HepG2 (cell line): ENCODE results near the gene FBXL7. TPM values are rescaled to one million over a fixed set of nuclear protein-coding genes. Genes with fewer than 3 reads are reported as not detected.

Source experiments
- ATAC-seq: fragments of 200-7000 bp; cut with Tn5 transposase; 3 replicates; pipeline ENCODE4 v1.9.1; 2020; ENCODE audit warnings: mild to moderate bottlenecking, moderate library complexity
- BruUV-seq: library from RNA; stranded (reverse); fragments of 400-500 nt; replicated peaks from 2 replicates; lab custom pipeline; 2021; lab: Mats Ljungman, UMichigan
- CTCF ChIA-PET: fragments of 300-600 bp; formaldehyde crosslinking; extraction: SDS; loops from one replicate; lab custom pipeline; 2021; ENCODE audit warnings: low total read pairs, inconsistent platforms, low intra/inter-chr PET ratio; lab: Yijun Ruan, JAX
- POLR2A ChIA-PET: fragments of 350-600 bp; sonication (Branson Sonifier 250); formaldehyde crosslinking; loops from one replicate; lab custom pipeline; 2020; ENCODE audit warnings: antibody characterized with exemption, inconsistent platforms; lab: Yijun Ruan, JAX
- DNase-seq: peaks from one replicate; pipeline ENCODE4 v3.0.0-alpha.2; 2015; ENCODE audit warnings: low spot score
- FAIRE-seq: peaks from 3 replicates; lab custom pipeline; 2011; peaks lifted over from hg19 to GRCh38; lab: Jason Lieb, UNC
- H2AFZ ChIP-seq: one replicate; pipeline ENCODE4 v1.6.1; 2011; ENCODE audit warnings: low read length, inconsistent platforms
- H3K27ac ChIP-seq: fragments of 300-600 bp; 3 replicates; pipeline ENCODE4 v1.8.0; 2011; ENCODE audit warnings: mixed run types, mild to moderate bottlenecking, mixed read lengths, low read length, inconsistent platforms; ENCODE audit not compliant: insufficient read depth; ENCODE audit errors: extremely low read length
- H3K27me3 ChIP-seq, 2 experiments: fragments of 200-600 bp in 1 of 2; 2 replicates in 1 of 2; 3 replicates in 1 of 2; pipeline versions ENCODE4 v1.6.0 to v1.8.0; 2011; ENCODE audit warnings: low read length in 2 of 2, mild to moderate bottlenecking in 2 of 2, moderate library complexity in 2 of 2, inconsistent platforms in 1 of 2; ENCODE audit not compliant: insufficient read depth in 2 of 2, control insufficient read depth in 1 of 2
- H3K36me3 ChIP-seq, 2 experiments: fragments of 200-600 bp in 1 of 2; replicated peaks in 1 of 2; 2 replicates in 1 of 2; 3 replicates in 1 of 2; pipeline versions ENCODE4 v1.5.1 to v1.8.0; 2011; ENCODE audit warnings: low read length in 2 of 2, inconsistent platforms in 1 of 2; ENCODE audit not compliant: insufficient read depth in 2 of 2, control insufficient read depth in 1 of 2
- H3K4me1 ChIP-seq: 2 replicates; pipeline ENCODE4 v1.5.1; 2012; ENCODE audit warnings: low read length, inconsistent platforms; ENCODE audit not compliant: insufficient read depth
- H3K4me2 ChIP-seq: 2 replicates; pipeline ENCODE4 v1.6.0; 2011; ENCODE audit warnings: low read depth, low read length, inconsistent platforms
- H3K4me3 ChIP-seq, 3 experiments: fragments of 200-600 bp in 1 of 3; sonication (generic), shearing (Covaris generic) in 1 of 3; replicated peaks in 1 of 3; 2 replicates each; pipeline ENCODE4 v1.5.1; 2011 to 2016; ENCODE audit warnings: low read length in 3 of 3, inconsistent platforms in 2 of 3, low read depth in 2 of 3, mild to moderate bottlenecking in 2 of 3, control low read depth in 1 of 3, mixed read lengths in 1 of 3; ENCODE audit not compliant: insufficient read depth in 1 of 3
- H3K79me2 ChIP-seq: one replicate; pipeline ENCODE4 v1.6.1; 2011; ENCODE audit warnings: low read length, inconsistent platforms; ENCODE audit not compliant: insufficient read depth
- H3K9ac ChIP-seq: 2 replicates; pipeline ENCODE4 v1.6.0; 2011; ENCODE audit warnings: mild to moderate bottlenecking, low read depth, low read length, inconsistent platforms; ENCODE audit not compliant: insufficient read depth
- H3K9me3 ChIP-seq: 2 replicates; pipeline ENCODE4 v1.5.1; 2012; ENCODE audit warnings: mild to moderate bottlenecking, low read length
- H4K20me1 ChIP-seq: 2 replicates; pipeline ENCODE4 v1.6.0; 2011; ENCODE audit warnings: inconsistent platforms, mild to moderate bottlenecking, low read length, moderate library complexity; ENCODE audit not compliant: insufficient read depth
- ARNTL ChIP-seq: sonication (generic); formaldehyde crosslinking; IDR thresholded peaks from 2 replicates; pipeline ENCODE4 v1.4.0; 2020; ENCODE audit warnings: mild to moderate bottlenecking, missing genetic modification reagents
- MAFF ChIP-seq: IDR thresholded peaks from 2 replicates; pipeline ENCODE4 v1.6.1; 2011; ENCODE audit warnings: low read depth, low read length, improper control_type of control experiment
- MAFK ChIP-seq, 2 experiments: IDR thresholded peaks in 1 of 2; conservative IDR thresholded peaks in 1 of 2; 2 replicates each; pipeline ENCODE4 v1.6.1; 2011; ENCODE audit warnings: improper control_type of control experiment in 2 of 2, low read length in 2 of 2
- ZBTB3 ChIP-seq: sonication (generic); formaldehyde crosslinking; IDR thresholded peaks from 2 replicates; pipeline ENCODE4 v1.4.0; 2020; ENCODE audit warnings: low read depth, mild to moderate bottlenecking, moderate library complexity, missing genetic modification reagents, borderline replicate concordance
- WGBS: methylation state at CpG from one replicate; pipeline ENCODE4 v1.1.6; 2017; ENCODE audit warnings: low lambda C conversion rate; 5-methylcytosine and 5-hydroxymethylcytosine counted together
- in situ Hi-C: cut with HindIII; loops from 2 replicates; pipeline ENCODE4 v1.10.0; 2017; ENCODE audit warnings: low pct_unique_long_range_greater_than_20kb; ENCODE audit not compliant: extremely low pct_ligation_motif_present
- intact Hi-C: fragments of 100-400 bp; cut with micrococcal nuclease; formaldehyde crosslinking; loops from one replicate; pipeline ENCODE4 v1.10.0; 2022; ENCODE audit not compliant: unreplicated experiment
- polyA plus RNA-seq, 8 experiments: library from polyadenylated mRNA; depleted of rRNA in 3 of 8; stranded (reverse) in 7 of 8; unstranded in 1 of 8; fragments of >200 nt; fragmentation: Illumina TruSeq in 4 of 8; extraction: Trizol in 4 of 8; gene quantifications; 2 replicates each; pipeline versions ENCODE4 v1.2.1 to v1.2.3, GENCODE V29; 2011 to 2016; ENCODE audit warnings: low read depth in 4 of 8, missing spikeins in 1 of 8, mixed read lengths in 1 of 8; ENCODE audit not compliant: insufficient read depth in 1 of 8
- total RNA-seq, 5 experiments: library from RNA; depleted of rRNA; stranded (reverse); fragments of >200 nt; fragmentation: Illumina TruSeq; extraction: Trizol; gene quantifications; 2 replicates each; pipeline ENCODE4 v1.2.3, GENCODE V29; 2016; ENCODE audit warnings: low read depth in 1 of 5
- TF ChIP-seq, protein P1 (sequence below): sonication (generic); formaldehyde crosslinking; IDR thresholded peaks from 2 replicates; pipeline ENCODE4 v1.5.1; 2020; ENCODE audit warnings: missing genetic modification reagents, mild to moderate bottlenecking, borderline replicate concordance
- TF ChIP-seq, protein P2 (sequence below), 2 experiments: IDR thresholded peaks; 2 replicates each; pipeline ENCODE4 v1.6.1; 2011 to 2012; ENCODE audit warnings: low read length in 2 of 2, borderline replicate concordance in 1 of 2, low read depth in 1 of 2, mild to moderate bottlenecking in 1 of 2, moderate library complexity in 1 of 2

FBXL7 gene
- total and polyA plus RNA-seq, 2 of the 13 experiments (the other 11 are each of a cell fraction or from before 2014, with no cell fraction given), result 0.07 TPM; not detected in 1

DNA sequence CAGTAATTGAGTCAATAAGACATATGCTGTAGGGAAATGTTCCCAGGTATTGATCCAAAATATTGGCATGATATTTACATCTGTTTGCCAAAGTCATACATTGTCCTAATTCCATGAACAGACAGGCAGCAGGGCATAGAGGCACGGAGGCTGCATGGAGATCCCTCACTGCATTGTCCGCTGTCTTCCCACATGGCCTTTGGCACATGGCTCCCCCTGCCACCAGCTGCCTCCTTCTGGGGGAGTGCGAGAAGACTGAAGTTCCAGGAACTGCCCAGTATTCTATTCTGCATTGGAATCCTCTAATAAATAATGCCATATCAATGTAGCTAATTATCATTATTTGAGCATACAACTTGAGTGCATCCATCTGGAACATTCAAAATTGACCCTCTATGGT is 269.0 kb downstream of the FBXL7 start (continued):
- TF ChIP-seq, protein P1, sequence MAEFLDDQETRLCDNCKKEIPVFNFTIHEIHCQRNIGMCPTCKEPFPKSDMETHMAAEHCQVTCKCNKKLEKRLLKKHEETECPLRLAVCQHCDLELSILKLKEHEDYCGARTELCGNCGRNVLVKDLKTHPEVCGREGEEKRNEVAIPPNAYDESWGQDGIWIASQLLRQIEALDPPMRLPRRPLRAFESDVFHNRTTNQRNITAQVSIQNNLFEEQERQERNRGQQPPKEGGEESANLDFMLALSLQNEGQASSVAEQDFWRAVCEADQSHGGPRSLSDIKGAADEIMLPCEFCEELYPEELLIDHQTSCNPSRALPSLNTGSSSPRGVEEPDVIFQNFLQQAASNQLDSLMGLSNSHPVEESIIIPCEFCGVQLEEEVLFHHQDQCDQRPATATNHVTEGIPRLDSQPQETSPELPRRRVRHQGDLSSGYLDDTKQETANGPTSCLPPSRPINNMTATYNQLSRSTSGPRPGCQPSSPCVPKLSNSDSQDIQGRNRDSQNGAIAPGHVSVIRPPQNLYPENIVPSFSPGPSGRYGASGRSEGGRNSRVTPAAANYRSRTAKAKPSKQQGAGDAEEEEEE, result no peak

DNA sequence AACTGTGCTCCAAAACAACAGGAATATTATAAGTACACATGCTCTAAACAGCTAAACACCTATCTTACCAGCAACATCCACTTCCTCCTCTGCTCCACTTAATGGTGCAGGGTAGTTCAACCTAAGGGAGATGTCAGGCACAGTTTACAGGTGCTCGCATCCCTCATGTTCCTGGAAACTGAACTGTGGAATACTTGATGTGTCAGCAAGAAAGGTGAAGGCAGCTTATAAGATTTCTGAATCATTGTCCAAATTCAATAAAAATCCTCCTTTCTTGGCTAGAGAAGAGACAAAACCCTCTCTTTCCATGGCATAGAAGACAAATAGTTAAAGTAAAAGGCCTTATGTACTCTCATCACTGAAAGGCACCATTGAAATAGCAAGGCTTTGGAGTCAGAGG is 272.2 kb downstream of the FBXL7 start:
- CTCF ChIA-PET, result no interaction called here

DNA sequence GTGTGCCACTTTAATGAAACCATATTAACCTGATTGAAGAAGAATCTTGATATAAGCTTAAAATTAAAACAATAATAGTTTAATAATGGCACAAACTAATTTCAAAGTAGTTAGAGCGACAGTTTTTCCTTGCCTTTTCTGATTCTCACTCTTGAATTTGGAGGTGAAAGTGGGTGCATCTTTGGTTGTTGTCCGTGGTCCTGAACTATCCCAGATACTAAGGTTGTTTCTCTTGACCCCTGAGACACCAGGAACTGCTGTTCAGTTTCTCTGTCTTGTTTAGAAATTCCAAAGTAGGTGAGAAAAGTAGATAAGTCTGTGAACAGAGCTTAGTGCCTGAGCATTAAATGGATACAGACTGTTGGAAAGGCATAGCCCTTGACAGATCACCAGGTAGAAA is 274.7 kb downstream of the FBXL7 start:
- no peak for ATAC-seq
- in situ Hi-C loops, result loop anchor here (25.0 kb wide), 1 partner anchor 662 kb away; no protein-coding TSS in a partner anchor
- TF ChIP-seq ZBTB3 (CRISPR knock-in tag), result no peak
- TF ChIP-seq, protein P2, sequence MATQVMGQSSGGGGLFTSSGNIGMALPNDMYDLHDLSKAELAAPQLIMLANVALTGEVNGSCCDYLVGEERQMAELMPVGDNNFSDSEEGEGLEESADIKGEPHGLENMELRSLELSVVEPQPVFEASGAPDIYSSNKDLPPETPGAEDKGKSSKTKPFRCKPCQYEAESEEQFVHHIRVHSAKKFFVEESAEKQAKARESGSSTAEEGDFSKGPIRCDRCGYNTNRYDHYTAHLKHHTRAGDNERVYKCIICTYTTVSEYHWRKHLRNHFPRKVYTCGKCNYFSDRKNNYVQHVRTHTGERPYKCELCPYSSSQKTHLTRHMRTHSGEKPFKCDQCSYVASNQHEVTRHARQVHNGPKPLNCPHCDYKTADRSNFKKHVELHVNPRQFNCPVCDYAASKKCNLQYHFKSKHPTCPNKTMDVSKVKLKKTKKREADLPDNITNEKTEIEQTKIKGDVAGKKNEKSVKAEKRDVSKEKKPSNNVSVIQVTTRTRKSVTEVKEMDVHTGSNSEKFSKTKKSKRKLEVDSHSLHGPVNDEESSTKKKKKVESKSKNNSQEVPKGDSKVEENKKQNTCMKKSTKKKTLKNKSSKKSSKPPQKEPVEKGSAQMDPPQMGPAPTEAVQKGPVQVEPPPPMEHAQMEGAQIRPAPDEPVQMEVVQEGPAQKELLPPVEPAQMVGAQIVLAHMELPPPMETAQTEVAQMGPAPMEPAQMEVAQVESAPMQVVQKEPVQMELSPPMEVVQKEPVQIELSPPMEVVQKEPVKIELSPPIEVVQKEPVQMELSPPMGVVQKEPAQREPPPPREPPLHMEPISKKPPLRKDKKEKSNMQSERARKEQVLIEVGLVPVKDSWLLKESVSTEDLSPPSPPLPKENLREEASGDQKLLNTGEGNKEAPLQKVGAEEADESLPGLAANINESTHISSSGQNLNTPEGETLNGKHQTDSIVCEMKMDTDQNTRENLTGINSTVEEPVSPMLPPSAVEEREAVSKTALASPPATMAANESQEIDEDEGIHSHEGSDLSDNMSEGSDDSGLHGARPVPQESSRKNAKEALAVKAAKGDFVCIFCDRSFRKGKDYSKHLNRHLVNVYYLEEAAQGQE (IDR thresholded peaks at IDR 0.05; ENCODE audit: borderline replicate concordance in 1 of 2, low read depth in 1 of 2, low read length in 2 of 2), result peak in 1 of 2 experiments; percentile 78; a peak in 2 of 4 replicates

More for the DNA sequence above, 272.2 kb downstream of the FBXL7 start:
- no peak for FAIRE-seq
- ATAC-seq, result no peak
- no peaks in the 10 kb centered on the region for H3K4me1 ChIP-seq
- POLR2A ChIA-PET, result no interaction called here
- H3K36me3 ChIP-seq, result no peaks in the 10 kb centered on the region
- intact Hi-C loops, result no loop called here
- H2AFZ ChIP-seq, result no peak overlapping the region
- no TSS peak for BruUV-seq
- H3K9ac ChIP-seq, result no peak overlapping the region
- no peaks in the 10 kb centered on the region for H3K9me3 ChIP-seq
- H3K27me3 ChIP-seq, result no peaks in the 10 kb centered on the region; a peak in 1 of 5 replicates
- H4K20me1 ChIP-seq, result no peaks in the 10 kb centered on the region
- H3K4me3 ChIP-seq, result no peak overlapping the region
- H3K79me2 ChIP-seq, result no peaks in the 10 kb centered on the region
- WGBS, result 20% methylated on average over 1 of the region's 1 CpG
- in situ Hi-C loops, result no loop called here
- H3K27ac ChIP-seq, result no peak overlapping the region
- DNase-seq, result no peak
- no peak overlapping the region for H3K4me2 ChIP-seq
- TF ChIP-seq ARNTL, result no peak
- TF ChIP-seq MAFK (conservative IDR thresholded peaks at IDR 0.05 in 1 of 2, IDR thresholded peaks at IDR 0.05 in 1 of 2; ENCODE audit: low read length in 2 of 2), result peak; percentile 23 to 68; a peak in 3 of 4 replicates
- peak; percentile 52; the same call in 1 of the 2 replicates for TF ChIP-seq MAFF
- TF ChIP-seq, all 625 proteins: peak for 2

More for the DNA sequence above, 274.7 kb downstream of the FBXL7 start:
- WGBS, result 0% methylated on average over 2 of the region's 2 CpGs
- no peaks in the 10 kb centered on the region for H4K20me1 ChIP-seq
- no peak overlapping the region for H3K9ac ChIP-seq
- BruUV-seq, result no TSS peak
- no peak overlapping the region for H3K27ac ChIP-seq
- no peaks in the 10 kb centered on the region for H3K27me3 ChIP-seq
- intact Hi-C loops, result no loop called here
- DNase-seq (no peak), FAIRE-seq (no peak)
- ChIA-PET POLR2A (no interaction called here), CTCF (no interaction called here)
- H3K9me3 ChIP-seq, result no peaks in the 10 kb centered on the region
- no peaks in the 10 kb centered on the region for H3K4me1 ChIP-seq
- H3K36me3 ChIP-seq, result no peaks in the 10 kb centered on the region
- H3K79me2 ChIP-seq, result no peaks in the 10 kb centered on the region
- no peak overlapping the region for H3K4me2 ChIP-seq
- H2AFZ ChIP-seq, result no peak overlapping the region
- H3K4me3 ChIP-seq, result no peak overlapping the region
